GM10248 (cell line): Measurements from ENCODE around the gene MAPK10.
"Not testable (repeated sequence)": the region's sequence is repeated elsewhere in the genome, so short reads cannot be mapped to it uniquely, and the experiment has no call there.

ENCODE experiments used
- CTCF ChIA-PET: fragments of 300-600 bp; sonication (Branson Sonifier 250); formaldehyde crosslinking; extraction: SDS; loops from one replicate; lab custom pipeline; 2021; ENCODE audit warnings: antibody characterized with exemption; lab: Yijun Ruan, JAX
- POLR2A ChIA-PET: fragments of 350-650 bp; sonication (Branson Sonifier 250); formaldehyde crosslinking; extraction: SDS; loops from one replicate; lab custom pipeline; 2020; ENCODE audit warnings: antibody characterized with exemption; lab: Yijun Ruan, JAX
- DNase-seq: peaks from one replicate; pipeline ENCODE4 v3.0.0; 2012; ENCODE audit errors: extremely low spot score
- TF ChIP-seq, protein P1 (sequence below): IDR thresholded peaks from 2 replicates; pipeline ENCODE4 v1.5.1; 2012; ENCODE audit warnings: mild to moderate bottlenecking, low read depth; ENCODE audit errors: extremely low read depth, missing control alignments, control extremely low read depth

Gene MAPK10

GRCh38 chr4:85968945-85969819, 390.7 kb downstream of the MAPK10 start:
- DNase-seq: peak; percentile 37
- ChIA-PET POLR2A (no interaction called here), CTCF (interaction anchor here (0.9 to 2.3 kb wide), 11 partner anchors 13 to 885 kb away, joined by 3 to 7 read pairs (median 4); no protein-coding TSS in a partner anchor)
- TF ChIP-seq, protein P1, sequence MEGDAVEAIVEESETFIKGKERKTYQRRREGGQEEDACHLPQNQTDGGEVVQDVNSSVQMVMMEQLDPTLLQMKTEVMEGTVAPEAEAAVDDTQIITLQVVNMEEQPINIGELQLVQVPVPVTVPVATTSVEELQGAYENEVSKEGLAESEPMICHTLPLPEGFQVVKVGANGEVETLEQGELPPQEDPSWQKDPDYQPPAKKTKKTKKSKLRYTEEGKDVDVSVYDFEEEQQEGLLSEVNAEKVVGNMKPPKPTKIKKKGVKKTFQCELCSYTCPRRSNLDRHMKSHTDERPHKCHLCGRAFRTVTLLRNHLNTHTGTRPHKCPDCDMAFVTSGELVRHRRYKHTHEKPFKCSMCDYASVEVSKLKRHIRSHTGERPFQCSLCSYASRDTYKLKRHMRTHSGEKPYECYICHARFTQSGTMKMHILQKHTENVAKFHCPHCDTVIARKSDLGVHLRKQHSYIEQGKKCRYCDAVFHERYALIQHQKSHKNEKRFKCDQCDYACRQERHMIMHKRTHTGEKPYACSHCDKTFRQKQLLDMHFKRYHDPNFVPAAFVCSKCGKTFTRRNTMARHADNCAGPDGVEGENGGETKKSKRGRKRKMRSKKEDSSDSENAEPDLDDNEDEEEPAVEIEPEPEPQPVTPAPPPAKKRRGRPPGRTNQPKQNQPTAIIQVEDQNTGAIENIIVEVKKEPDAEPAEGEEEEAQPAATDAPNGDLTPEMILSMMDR: peak; percentile 44

- no peak for DNase-seq
- POLR2A ChIA-PET: no interaction called here
- TF ChIP-seq, protein P1: no peak
- CTCF ChIA-PET: interaction anchor here (1.3 to 2.3 kb wide), 2 partner anchors 14 to 206 kb away, joined by 3 to 6 read pairs; no protein-coding TSS in a partner anchor
Observed at GRCh38 chr4:85967872-85968271, 392.0 kb downstream of the MAPK10 start.

DNA sequence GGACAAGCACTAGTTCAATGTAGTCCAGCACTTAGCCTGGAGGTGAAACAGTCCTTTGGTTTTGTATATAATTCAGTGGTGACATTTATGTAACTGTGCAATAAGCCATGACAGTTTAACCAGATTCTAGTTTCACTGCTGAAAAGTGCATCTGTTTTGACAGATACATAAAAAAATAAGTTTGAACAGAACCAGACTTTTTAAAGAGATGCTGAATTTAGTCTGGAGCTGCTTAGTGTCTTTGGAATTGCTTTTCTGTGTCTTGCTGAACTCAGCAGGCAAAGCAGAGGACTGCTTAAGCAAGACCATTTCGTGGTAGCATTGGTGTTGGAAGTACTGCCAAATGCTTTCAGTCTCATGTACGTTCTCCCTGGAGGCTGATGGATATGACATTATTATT, 393.5 kb downstream of the MAPK10 start:
- TF ChIP-seq, protein P1: no peak
- no peak for DNase-seq

DNA sequence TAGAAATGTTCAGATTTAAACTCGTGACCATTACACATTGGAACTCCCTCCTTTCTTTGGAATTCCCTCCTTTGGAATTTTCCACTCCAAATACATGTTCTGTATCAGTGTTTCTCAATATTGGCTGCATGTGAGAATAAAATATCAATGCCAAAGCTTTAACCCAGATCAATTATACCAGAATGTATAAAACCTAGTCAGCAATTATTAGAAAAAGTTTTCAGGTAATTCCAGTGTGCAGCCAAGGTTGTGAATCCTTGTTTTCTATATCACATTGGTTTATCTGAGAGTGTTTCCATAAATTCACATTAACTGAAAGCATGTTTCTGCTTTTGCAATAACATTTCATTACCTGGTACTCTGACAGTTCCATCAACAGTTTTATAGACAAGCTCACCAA, 394.3 kb downstream of the MAPK10 start:
- TF ChIP-seq, protein P1: no peak
- POLR2A ChIA-PET: no interaction called here
- CTCF ChIA-PET: interaction anchor here (1.4 to 1.7 kb wide), 3 partner anchors 22 to 820 kb away, joined by 3 to 4 read pairs (median 3); no protein-coding TSS in a partner anchor
- no peak for DNase-seq

More for the DNA sequence above, 393.5 kb downstream of the MAPK10 start:
- CTCF ChIA-PET: interaction anchor here (1.7 kb wide), 1 partner anchor 21 kb away, joined by 4 read pairs; no protein-coding TSS in a partner anchor
- POLR2A ChIA-PET: no interaction called here

- CTCF ChIA-PET: interaction anchor here (1.4 to 1.7 kb wide), 3 partner anchors 22 to 820 kb away, joined by 3 to 4 read pairs (median 3); no protein-coding TSS in a partner anchor
- DNase-seq, POLR2A ChIA-PET: not testable (repeated sequence)
Observed at GRCh38 chr4:85965017-85965416, 394.8 kb downstream of the MAPK10 start.

DNA sequence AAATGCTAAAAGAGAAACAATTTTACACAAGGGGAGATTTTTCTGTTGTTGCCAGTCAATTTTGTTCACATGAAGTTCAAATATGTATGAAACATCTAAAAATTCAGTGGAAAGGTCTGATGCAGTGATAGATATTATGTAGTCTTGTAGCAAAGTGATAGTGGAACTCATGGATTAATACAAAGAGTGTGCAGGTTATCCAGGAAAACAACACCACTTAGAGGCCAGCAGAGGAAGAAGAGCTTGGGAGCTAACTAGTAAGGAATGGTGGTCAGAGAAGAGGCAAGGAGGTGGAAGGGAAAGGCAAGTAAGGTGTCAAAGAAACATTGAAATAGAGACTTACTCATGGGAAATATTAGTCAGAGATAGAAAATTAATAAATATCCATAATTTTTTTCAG, 395.6 kb downstream of the MAPK10 start:
- DNase-seq: no peak
- TF ChIP-seq, protein P1: no peak
- CTCF ChIA-PET: interaction anchor here (1.7 kb wide), 1 partner anchor 22 kb away, joined by 3 read pairs; no protein-coding TSS in a partner anchor
- POLR2A ChIA-PET: no interaction called here

GRCh38 chr4:85963231-85963630, 396.6 kb downstream of the MAPK10 start:
- TF ChIP-seq, protein P1: no peak
- DNase-seq: no peak
- ChIA-PET CTCF (no interaction called here), POLR2A (no interaction called here)
